ENCODE data around the gene UNC5CL. TPM values are rescaled to one million over a fixed set of nuclear protein-coding genes. Genes with fewer than 3 reads are reported as not detected.

The UNC5CL gene
- total RNA-seq, 1 experiment from 2014 or later: 2.2 TPM

- Histone ChIP-seq H3K4me2 (ENCODE audit: low read length) (no peak overlapping the region), H3K4me1 (ENCODE audit: control insufficient read depth in 1 of 2, insufficient read depth in 2 of 2, low read length in 2 of 2) (peaks cover 0 to 17% of the 10 kb centered on the region in 2 experiments; a peak in 1 of 4 replicates), H2AFZ (ENCODE audit: low read depth, low read length, poor library complexity, severe bottlenecking) (no peak overlapping the region), H3K36me3 (ENCODE audit: control insufficient read depth in 1 of 2, insufficient read depth in 2 of 2, low read length in 2 of 2) (no peaks in the 10 kb centered on the region), H3K27me3 (ENCODE audit: insufficient read depth, low read length) (no peaks in the 10 kb centered on the region), H3K9me2 (ENCODE audit: insufficient read depth) (no peaks in the 10 kb centered on the region), H3K9ac (ENCODE audit: low read length) (no peak overlapping the region), H3K27ac (ENCODE audit: low read depth, low read length) (no peak overlapping the region), H3K4me3 (replicated peaks in 1 of 2; ENCODE audit: low read depth in 1 of 2, low read length in 2 of 2) (no peak overlapping the region), H4K20me1 (ENCODE audit: insufficient read depth) (no peaks in the 10 kb centered on the region), H3K9me3 (ENCODE audit: control insufficient read depth in 1 of 2, insufficient read depth in 1 of 2, low read depth in 1 of 2, low read length in 2 of 2) (no peaks in the 10 kb centered on the region), H3K79me2 (ENCODE audit: insufficient read depth, low read length) (no peaks in the 10 kb centered on the region)
- ChIA-PET CTCF (interaction anchor here (0.7 kb wide), 1 partner anchor 20 kb away, joined by 3 read pairs; the partner anchor contains the start of gene UNC5CL), RAD21 (ENCODE audit: low non-redundant PET in 1 of 2, low total read pairs in 2 of 2, uncharacterized antibody in 2 of 2, unreplicated experiment in 2 of 2) (no interaction called here), POLR2A (no interaction called here)
- intact Hi-C loops (cut with micrococcal nuclease): no loop called here
- no peak for TF ChIP-seq SRF (IDR thresholded peaks at IDR 0.05; ENCODE audit: low read depth)
- no peak for TF ChIP-seq ZNF274 (IDR thresholded peaks at IDR 0.05; ENCODE audit: low read depth, low read length)
- TF ChIP-seq CTCF (IDR thresholded peaks at IDR 0.05 in 2 of 3, conservative IDR thresholded peaks at IDR 0.05 in 1 of 3; ENCODE audit: borderline replicate concordance in 1 of 3, insufficient read depth in 1 of 3, low read depth in 2 of 3, low read length in 2 of 3): no peak
- TF ChIP-seq FOSL1 (IDR thresholded peaks at IDR 0.05; ENCODE audit: low read depth): no peak
- no peak for TF ChIP-seq MAX (IDR thresholded peaks at IDR 0.05)
- no peak for TF ChIP-seq EZH2 (IDR thresholded peaks at IDR 0.05)
- no peak for TF ChIP-seq POLR2AphosphoS5 (IDR thresholded peaks at IDR 0.05; ENCODE audit: low read depth, low read length)
- no peak for TF ChIP-seq YY1 (IDR thresholded peaks at IDR 0.05; ENCODE audit: extremely low read depth, insufficient replicate concordance, low read depth, low read length)
- TF ChIP-seq ZFX (IDR thresholded peaks at IDR 0.05): no peak
- no peak for TF ChIP-seq POLR2A (IDR thresholded peaks at IDR 0.05; ENCODE audit: borderline replicate concordance, extremely low read depth, insufficient read depth, insufficient read length)
- no peak for TF ChIP-seq REST (IDR thresholded peaks at IDR 0.05; ENCODE audit: low read depth)
- no peak for TF ChIP-seq SIN3A (IDR thresholded peaks at IDR 0.05; ENCODE audit: low read depth)
- TF ChIP-seq ELF1 (IDR thresholded peaks at IDR 0.05; ENCODE audit: borderline replicate concordance, low read depth): no peak
- TF ChIP-seq RAD21 (IDR thresholded peaks at IDR 0.05; ENCODE audit: low read depth): no peak
- TF ChIP-seq EGR1 (IDR thresholded peaks at IDR 0.05; ENCODE audit: low read depth): no peak
- TF ChIP-seq SP1 (IDR thresholded peaks at IDR 0.05; ENCODE audit: low read depth): no peak
- TF ChIP-seq EZH2phosphoT487 (IDR thresholded peaks at IDR 0.05; ENCODE audit: borderline replicate concordance): no peak
- no peak for TF ChIP-seq CBX3 (IDR thresholded peaks at IDR 0.05; ENCODE audit: low read depth)
- TF ChIP-seq CEBPB (IDR thresholded peaks at IDR 0.05; ENCODE audit: low read depth): no peak
- TF ChIP-seq JUND (IDR thresholded peaks at IDR 0.05): no peak
- ATAC-seq (no peak), DNase-seq (ENCODE audit: low read depth, low spot score) (no peak)
- no TSS peak for BruUV-seq (replicated peaks)
These were observed 19.8 kb upstream of the UNC5CL start for GRCh38 chr6:41058783-41059181.
